ENCODE measurements around the gene LCA5L.
"Not testable (repeated sequence)": the region's sequence is repeated elsewhere in the genome, so short reads cannot be mapped to it uniquely, and the experiment has no call there.

Gene LCA5L

DNA sequence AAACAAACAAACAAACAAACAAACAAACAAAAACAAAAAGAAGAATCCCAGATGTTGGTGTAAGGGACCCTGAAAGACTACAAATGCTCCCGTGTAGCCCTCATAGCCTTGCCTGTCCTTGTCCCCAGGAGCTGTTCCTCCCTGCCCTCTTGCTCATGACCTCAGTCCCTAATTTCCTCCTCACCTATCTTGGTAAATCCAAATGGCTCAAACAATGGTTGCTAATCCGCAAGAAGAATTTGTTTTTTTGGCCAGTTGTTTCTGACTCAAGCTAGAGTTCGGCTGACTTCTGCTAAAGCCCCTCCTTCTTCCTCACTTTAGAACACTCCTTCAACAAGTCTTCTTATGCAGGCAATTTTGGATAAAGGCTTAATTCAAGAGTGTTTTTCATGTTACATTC lies 15.6 kb downstream of the LCA5L start:
- TF ChIP-seq, protein P1, sequence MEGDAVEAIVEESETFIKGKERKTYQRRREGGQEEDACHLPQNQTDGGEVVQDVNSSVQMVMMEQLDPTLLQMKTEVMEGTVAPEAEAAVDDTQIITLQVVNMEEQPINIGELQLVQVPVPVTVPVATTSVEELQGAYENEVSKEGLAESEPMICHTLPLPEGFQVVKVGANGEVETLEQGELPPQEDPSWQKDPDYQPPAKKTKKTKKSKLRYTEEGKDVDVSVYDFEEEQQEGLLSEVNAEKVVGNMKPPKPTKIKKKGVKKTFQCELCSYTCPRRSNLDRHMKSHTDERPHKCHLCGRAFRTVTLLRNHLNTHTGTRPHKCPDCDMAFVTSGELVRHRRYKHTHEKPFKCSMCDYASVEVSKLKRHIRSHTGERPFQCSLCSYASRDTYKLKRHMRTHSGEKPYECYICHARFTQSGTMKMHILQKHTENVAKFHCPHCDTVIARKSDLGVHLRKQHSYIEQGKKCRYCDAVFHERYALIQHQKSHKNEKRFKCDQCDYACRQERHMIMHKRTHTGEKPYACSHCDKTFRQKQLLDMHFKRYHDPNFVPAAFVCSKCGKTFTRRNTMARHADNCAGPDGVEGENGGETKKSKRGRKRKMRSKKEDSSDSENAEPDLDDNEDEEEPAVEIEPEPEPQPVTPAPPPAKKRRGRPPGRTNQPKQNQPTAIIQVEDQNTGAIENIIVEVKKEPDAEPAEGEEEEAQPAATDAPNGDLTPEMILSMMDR (IDR thresholded peaks at IDR 0.05; ENCODE audit: control extremely low read depth, extremely low read depth, low read depth, missing control alignments): no peak
- ChIA-PET POLR2A (no interaction called here), CTCF (interaction anchor here (1.3 kb wide), 1 partner anchor 11 kb away, joined by 6 read pairs; no protein-coding TSS in a partner anchor)
- no peak for DNase-seq (ENCODE audit: extremely low spot score)

DNA sequence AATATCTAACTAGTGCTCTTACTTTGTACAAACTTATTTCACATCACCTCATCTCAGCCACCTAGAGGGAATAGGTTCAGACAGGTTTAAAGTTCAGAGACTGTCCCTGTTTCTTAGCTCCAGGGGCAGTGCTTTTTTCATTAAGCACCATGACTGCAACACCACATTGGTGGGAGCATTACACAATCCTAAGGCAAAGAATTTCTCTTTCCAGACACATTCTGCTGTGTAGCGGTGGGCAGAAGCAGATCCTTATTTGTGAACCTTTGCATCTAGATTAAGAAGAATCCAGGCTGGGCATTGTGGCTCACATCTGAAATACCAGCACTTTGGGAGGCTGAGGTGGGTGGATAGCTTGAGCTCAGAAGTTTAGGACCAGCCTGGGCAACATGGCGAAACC lies 16.1 kb downstream of the LCA5L start:
- no peak for DNase-seq (ENCODE audit: extremely low spot score)
- ChIA-PET POLR2A (no interaction called here), CTCF (interaction anchor here (1.3 kb wide), 1 partner anchor 12 kb away, joined by 6 read pairs; no protein-coding TSS in a partner anchor)
- TF ChIP-seq, protein P1 (IDR thresholded peaks at IDR 0.05; ENCODE audit: control extremely low read depth, extremely low read depth, low read depth, missing control alignments): no peak

DNA sequence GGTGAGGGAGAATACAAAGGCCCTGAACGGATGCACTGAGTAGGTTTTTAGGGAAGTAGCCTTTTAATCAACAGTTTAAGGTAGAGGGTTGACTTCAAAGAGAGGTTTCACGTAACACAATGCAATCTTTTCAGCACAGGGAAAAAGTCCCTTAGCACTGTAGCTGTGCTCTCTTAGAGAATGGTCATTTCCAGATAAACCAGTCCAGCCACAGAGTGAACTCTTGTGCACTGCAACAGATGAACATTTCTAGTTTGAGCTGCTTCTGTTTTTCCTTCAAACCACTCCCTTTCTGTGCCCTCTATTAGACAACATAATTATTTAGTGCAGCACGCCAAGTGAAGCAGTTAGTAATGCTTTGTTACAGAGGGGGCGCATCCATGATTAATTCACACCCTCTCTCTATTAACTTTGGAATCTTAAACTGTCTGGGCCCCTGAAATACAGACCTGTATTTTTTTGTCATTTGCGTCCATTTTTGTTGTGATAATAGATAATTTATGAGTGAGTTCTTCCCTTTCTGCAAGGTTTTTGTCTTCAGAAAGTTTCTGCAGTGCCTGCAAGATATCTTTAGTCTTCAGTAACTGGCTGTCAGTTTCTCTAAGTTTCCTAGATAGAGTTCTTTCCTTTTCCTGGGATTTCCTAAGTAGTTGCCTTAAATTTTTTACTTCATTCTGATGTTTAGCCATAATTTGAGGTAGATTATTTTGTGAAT lies 22.9 kb downstream of the LCA5L start:
- DNase-seq (ENCODE audit: extremely low spot score): peak; percentile 34
- ChIA-PET POLR2A (no interaction called here), CTCF (interaction anchor here (0.6 to 6.2 kb wide), 5 partner anchors 11 to 47 kb away, joined by 3 to 35 read pairs (median 3); no protein-coding TSS in a partner anchor)
- TF ChIP-seq, protein P1 (IDR thresholded peaks at IDR 0.05; ENCODE audit: control extremely low read depth, extremely low read depth, low read depth, missing control alignments): no peak

- CTCF ChIA-PET: interaction anchor here (6.2 kb wide), 1 partner anchor 22 kb away, joined by 35 read pairs; no protein-coding TSS in a partner anchor
- POLR2A ChIA-PET; DNase-seq (ENCODE audit: extremely low spot score): not testable (repeated sequence)
Measured at GRCh38 chr21:39419204-39419603, 26.4 kb downstream of the LCA5L start.

GRCh38 chr21:39406065-39406464 lies 39.5 kb downstream of the LCA5L start:
- POLR2A ChIA-PET: no interaction called here
- no peak for DNase-seq (ENCODE audit: extremely low spot score)
- TF ChIP-seq, protein P1 (IDR thresholded peaks at IDR 0.05; ENCODE audit: control extremely low read depth, extremely low read depth, low read depth, missing control alignments): no peak
- CTCF ChIA-PET: no interaction called here

- no peak for DNase-seq (ENCODE audit: extremely low spot score)
- ChIA-PET POLR2A (interaction anchor here (0.9 kb wide), 1 partner anchor 12 kb away, joined by 5 read pairs; no protein-coding TSS in a partner anchor), CTCF (interaction anchor here (1.3 to 1.5 kb wide), 2 partner anchors 13 to 41 kb away, joined by 4 to 5 read pairs; no protein-coding TSS in a partner anchor)
- TF ChIP-seq, protein P1 (IDR thresholded peaks at IDR 0.05; ENCODE audit: control extremely low read depth, extremely low read depth, low read depth, missing control alignments): no peak
Measured at GRCh38 chr21:39400173-39400572, 45.4 kb downstream of the LCA5L start.

Data from GM10248 (cell line).